K562 (cell line): Measurements from ENCODE around the gene GRAMD2B. TPM values are rescaled to one million over a fixed set of nuclear protein-coding genes. Genes with fewer than 3 reads are reported as not detected.

Experiments used
- CBX8 ChIP-seq: fragments of 200-600 bp; sonication (generic); IDR thresholded peaks from 2 replicates; pipeline ENCODE4 v1.6.1; 2012; ENCODE audit warnings: borderline replicate concordance, mixed run types, low read depth, mild to moderate bottlenecking, moderate library complexity, mixed read lengths, low read length, control low read depth, inconsistent platforms; ENCODE audit not compliant: poor library complexity, severe bottlenecking; ENCODE audit errors: extremely low read depth
- DEAF1 ChIP-seq: fragments of 450-650 bp; formaldehyde crosslinking; IDR thresholded peaks from 2 replicates; pipeline ENCODE4 v1.4.0; 2020; ENCODE audit warnings: mild to moderate bottlenecking, moderate library complexity
- GTF3C2 ChIP-seq: IDR thresholded peaks from 3 replicates; pipeline ENCODE4 v1.6.1; 2011; ENCODE audit warnings: borderline replicate concordance, mild to moderate bottlenecking, moderate library complexity; ENCODE audit not compliant: insufficient read length; ENCODE audit errors: extremely low read depth
- HES1 ChIP-seq: fragments of 450-650 bp; IDR thresholded peaks from 2 replicates; pipeline ENCODE4 v1.6.1; 2016; ENCODE audit warnings: low read depth, mild to moderate bottlenecking, moderate library complexity
- IFI16 ChIP-seq: fragments of 250-450 bp; sonication (Bioruptor Pico); IDR thresholded peaks from 2 replicates; pipeline ENCODE4 v2.1.2; 2022; ENCODE audit warnings: mild to moderate bottlenecking, inconsistent platforms
- MAFG ChIP-seq: fragments of 450-650 bp; conservative IDR thresholded peaks from 2 replicates; pipeline ENCODE4 v1.6.1; 2016; ENCODE audit warnings: missing genetic modification characterization, missing compliant biosample characterization
- STAT5B ChIP-seq: fragments of 250-450 bp; sonication (Bioruptor Pico); IDR thresholded peaks from 2 replicates; pipeline ENCODE4 v1.8.0; 2021; ENCODE audit warnings: mild to moderate bottlenecking, inconsistent platforms
- ZBTB2 ChIP-seq: fragments of 450-650 bp; IDR thresholded peaks from 2 replicates; pipeline ENCODE4 v1.6.1; 2016; ENCODE audit warnings: antibody characterized with exemption
- polyA plus RNA-seq, 8 experiments: library from polyadenylated mRNA; depleted of rRNA in 4 of 8; stranded (reverse) in 5 of 8; unstranded in 3 of 8; fragments of >200 nt; fragmentation: Nextera tagmentation in 2 of 8; fragmentation: Illumina TruSeq in 1 of 8; extraction: Ambion mirVana in 2 of 8; extraction: Trizol in 1 of 8; gene quantifications; 2 replicates each; pipeline versions ENCODE4 v1.2.1 to v1.2.3, GENCODE V29; 2011 to 2014; ENCODE audit warnings: inconsistent platforms in 1 of 8, missing spikeins in 1 of 8
- total RNA-seq, 7 experiments: library from RNA; depleted of rRNA in 6 of 7; stranded (reverse); fragments of >200 nt in 6 of 7; fragmentation: Illumina TruSeq in 2 of 7; extraction: Trizol in 2 of 7; gene quantifications; 2 replicates each; pipeline versions ENCODE4 v1.2.1 to v1.2.3, GENCODE V29; 2011 to 2021; ENCODE audit warnings: low replicate concordance in 1 of 7

GRAMD2B gene
- total and polyA plus RNA-seq, 9 of the 15 experiments (the other 6 are each of a cell fraction or from before 2014, with no cell fraction given) = 0.32 to 4.2 (median 1.4) TPM

GRCh38 chr5:126395198-126395597 lies 28.0 kb upstream of the GRAMD2B start (continued):
- TF ChIP-seq HES1 (no peak), GTF3C2 (no peak), STAT5B (CRISPR knock-in tag) (no peak), CBX8 (no peak), DEAF1 (CRISPR knock-in tag) (no peak), MAFG (0 out of 2 replicates have a peak, but pooled peaks have one; percentile 40), IFI16 (CRISPR knock-in tag) (no peak), ZBTB2 (no peak)
